GM21381 (cell line): ENCODE measurements around the gene NEK9.

Source experiments
- ATAC-seq: cut with Tn5 transposase; IDR thresholded peaks from one replicate; pipeline ENCODE4 v1.9.1; 2021; ENCODE audit warnings: mild to moderate bottlenecking, moderate library complexity; ENCODE audit not compliant: unreplicated experiment

Gene NEK9

DNA sequence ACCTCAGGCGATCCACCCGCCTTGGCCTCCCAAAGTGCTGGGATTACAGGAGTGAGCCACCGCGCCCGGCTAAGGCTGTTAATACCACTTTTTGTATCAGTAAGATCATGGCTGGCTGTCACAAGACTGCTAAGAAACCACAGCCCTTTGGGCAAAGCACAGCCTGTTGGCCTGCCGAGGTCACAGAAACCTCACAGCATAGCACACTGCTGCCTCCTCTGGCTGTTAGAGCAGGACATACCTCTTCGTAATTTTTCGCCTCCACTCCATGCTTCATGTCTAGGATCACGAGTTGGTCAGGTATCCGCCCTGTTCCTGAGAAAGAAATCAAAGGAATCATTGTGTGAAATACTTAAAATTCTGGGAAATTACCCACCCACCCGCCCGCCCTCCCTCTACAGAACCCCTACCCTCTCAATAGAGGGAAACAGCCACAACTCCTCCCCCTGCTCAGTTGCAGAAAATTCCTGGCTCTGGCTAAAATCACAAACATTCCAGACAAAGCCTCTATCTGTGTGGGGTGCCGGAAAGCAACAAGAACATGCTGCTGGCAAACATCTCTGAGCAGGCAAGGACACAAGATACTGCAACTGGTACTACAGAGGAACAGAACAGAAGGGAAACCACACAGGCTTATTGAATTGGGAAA lies 20.7 kb upstream of the NEK9 start:
- no peak for ATAC-seq

DNA sequence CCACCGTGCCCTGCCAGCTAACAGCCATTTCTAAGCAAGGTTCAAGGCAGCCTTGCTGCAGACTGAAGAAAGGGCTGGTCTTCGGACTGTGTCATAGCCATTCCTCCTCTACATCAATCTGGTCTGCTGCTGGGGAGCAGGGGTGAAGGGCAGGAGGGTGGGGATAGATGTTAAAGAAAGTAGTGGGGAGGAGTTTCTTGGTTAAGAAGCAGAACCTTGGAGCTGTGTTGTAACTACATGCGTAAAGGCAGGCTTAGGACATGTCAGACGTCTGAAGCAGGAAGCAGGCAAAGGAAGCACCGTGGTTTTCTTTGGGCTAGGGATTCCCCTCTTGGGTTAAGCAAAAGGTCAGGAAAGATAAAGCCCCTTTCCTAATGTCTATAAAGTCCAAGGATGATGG lies 18.1 kb upstream of the NEK9 start:
- ATAC-seq = no peak

DNA sequence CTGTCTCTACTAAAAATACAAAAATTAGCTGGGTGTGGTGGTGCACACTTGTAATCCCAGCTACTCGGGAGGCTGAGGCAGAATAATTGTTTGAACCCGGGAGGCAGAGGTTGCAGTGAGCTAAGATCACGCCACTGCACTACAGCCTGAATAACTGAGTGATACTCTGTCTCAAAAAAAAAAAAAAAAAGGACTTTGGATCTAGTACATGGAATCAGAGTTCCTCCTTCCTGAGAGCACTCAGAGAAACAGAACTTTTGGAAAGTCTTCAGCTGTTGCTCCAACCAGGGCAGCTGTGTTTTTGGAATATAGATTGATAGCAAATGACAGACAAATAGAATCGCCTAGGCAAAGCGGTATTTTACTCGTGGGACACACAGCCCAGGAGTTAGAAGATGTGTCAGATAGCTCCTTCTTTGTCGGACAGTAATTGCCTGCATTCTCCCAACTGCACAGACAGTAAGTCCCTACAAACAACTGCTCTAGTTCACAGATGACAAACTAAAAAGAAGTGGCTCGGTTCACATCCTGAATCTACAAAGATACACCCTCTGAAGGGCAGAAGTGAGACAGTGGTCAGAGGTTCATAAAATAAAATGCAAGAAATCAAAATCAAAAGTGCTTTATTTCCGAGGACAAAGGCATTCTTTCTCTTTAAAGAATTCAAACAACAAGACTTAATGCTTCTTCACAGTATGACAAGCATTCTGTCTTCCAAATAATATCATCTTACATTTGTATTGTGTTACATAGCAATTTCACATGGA lies 17.1 kb upstream of the NEK9 start:
- no peak for ATAC-seq

DNA sequence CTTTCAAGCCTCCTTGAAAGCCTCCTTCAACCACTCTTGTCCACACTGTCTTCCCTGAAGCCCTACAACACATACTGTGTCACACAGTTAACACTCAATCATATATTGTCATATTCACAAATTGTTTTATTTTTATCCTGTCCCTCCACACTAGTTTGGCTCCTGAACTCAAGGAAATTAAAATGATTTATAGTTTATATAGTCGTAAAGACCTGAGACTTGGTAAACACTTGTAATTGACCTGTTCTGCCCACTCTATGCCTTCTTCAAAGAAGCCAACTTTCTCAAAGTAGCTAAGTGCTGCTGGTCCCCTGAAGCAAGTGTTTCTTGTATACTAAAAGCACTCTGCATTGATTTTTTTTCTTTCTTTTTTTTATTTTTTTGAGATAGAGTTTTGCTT lies 15.6 kb upstream of the NEK9 start:
- ATAC-seq = no peak

DNA sequence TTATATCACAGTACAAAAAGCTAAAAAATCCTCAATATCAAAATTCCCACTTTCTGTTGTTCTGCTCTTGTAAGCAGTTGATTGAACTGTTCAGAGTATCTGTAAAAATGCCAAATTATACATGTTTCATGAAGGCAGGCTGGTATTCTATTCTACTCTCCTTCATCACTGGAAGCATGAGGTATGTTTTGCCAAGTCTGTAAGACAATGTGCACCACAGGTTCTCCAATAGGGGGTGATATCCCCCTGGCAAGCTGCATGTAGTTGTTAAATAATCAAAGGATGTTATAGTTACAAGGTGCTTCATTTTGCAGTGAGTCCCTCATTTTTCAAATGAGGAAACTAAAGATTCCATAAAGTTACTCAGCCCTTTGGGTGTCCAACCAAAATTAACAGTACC lies 15.1 kb upstream of the NEK9 start:
- no peak for ATAC-seq

DNA sequence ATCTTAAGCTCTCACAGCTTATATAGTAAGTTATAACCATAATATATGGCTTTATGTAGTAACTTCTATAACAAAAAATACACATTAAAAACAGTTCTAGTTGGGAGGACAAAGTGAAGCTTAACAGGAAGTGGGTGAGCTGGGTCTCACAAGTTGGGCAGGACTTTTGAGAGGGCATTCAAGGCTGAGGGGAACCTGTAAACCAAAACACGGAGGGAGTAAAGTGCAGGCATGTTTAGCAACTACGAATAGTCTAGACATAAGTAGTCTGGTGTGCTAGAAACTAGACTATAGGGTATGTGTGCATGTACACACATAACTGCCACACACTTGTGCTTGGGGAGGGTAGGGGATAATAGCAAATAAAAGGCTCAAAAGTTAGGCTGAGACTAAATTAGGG lies 14.2 kb upstream of the NEK9 start:
- no peak for ATAC-seq

DNA sequence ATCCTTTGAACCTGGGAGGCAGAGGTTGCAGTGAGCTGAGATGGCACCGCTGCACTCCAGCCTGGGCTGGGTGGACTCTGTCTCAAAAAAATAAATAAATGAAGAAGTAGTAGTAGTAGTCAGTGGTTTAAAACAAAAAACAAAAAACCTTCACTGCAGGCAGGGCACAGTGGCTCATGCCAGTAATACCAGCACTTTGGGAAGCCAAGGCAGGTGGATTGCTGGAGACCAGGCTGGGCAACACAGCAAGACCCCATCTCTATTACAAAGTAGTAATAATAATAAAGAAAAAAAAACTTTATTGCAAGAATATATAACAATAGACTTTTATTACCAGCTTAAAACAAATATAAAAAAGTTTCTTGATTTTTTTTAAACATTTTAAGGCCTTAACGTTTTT lies 13.8 kb upstream of the NEK9 start:
- ATAC-seq = no peak

DNA sequence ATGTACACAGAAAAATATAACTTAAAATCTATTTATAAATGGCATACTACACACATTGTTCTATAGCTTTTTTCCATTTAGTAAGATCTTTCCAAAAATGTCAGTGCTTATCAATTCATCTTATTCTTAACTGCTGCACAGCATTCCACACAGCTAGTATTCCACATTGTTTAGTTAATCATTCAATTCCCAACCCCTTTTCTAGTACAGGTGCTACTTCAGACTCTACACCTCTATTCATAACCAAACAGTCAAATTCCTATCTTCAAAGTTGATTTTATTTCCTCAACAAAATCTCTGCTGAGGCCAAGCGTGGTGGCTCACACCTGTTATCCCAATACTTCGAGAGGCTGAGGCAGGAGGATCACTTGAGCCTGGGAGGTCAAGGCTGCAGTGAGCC lies 12.3 kb upstream of the NEK9 start:
- ATAC-seq = no peak

DNA sequence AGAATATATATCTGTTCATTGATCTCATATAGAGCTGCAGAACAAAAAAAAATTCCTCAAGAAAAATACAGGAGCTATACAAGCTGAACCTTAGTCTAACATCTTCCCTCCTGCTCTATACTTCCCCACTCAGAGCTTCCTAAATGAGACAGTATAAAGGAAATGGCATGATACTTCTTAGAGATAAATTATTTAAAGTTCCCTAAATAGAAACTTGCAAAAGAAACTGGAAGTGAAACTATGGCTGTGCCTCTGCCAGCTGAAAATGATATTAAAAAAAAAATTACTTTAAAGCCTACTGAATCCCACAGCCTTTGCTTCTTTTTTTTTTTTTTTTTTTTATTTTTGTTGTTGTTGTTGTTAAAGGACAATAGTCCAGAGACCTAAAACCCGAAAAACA lies 11.6 kb upstream of the NEK9 start:
- ATAC-seq = no peak

DNA sequence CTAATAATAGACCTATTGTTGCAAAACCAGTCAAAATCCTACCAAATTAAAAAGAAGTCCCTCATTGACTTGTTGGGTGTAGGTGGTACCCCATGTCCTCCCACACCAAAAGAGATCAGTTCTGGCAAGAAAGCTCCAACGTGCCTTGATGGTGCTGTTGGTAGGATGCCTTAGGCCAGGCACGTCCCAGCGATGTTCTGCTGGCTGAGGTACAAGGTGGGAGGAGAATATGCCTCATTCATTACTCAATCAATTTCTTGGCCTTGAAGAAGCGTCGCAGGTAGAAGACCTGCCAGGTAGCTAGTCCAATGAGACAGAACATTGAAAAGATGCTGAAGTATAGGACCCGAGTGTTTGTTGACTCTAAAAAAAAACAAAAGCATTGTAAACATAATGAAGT lies 7.8 kb upstream of the NEK9 start:
- no peak for ATAC-seq

DNA sequence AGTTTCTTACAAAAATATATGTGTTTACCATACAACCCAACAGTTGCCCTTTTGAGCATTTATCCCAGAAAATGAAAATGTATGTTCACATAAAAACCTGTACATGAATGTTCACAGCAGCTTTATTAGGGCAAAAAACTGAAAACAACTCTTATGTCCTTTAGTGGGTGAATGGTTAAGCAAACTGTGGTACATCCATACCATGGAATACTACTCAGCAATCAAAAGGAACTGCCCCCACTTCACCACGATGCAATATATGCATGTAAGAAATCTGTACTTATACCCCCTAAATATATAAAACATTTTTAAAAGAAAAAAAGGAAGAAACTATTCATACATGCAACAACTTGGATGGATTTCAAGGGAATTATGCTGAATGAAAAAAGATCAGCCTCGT lies 6.7 kb upstream of the NEK9 start:
- ATAC-seq = no peak

DNA sequence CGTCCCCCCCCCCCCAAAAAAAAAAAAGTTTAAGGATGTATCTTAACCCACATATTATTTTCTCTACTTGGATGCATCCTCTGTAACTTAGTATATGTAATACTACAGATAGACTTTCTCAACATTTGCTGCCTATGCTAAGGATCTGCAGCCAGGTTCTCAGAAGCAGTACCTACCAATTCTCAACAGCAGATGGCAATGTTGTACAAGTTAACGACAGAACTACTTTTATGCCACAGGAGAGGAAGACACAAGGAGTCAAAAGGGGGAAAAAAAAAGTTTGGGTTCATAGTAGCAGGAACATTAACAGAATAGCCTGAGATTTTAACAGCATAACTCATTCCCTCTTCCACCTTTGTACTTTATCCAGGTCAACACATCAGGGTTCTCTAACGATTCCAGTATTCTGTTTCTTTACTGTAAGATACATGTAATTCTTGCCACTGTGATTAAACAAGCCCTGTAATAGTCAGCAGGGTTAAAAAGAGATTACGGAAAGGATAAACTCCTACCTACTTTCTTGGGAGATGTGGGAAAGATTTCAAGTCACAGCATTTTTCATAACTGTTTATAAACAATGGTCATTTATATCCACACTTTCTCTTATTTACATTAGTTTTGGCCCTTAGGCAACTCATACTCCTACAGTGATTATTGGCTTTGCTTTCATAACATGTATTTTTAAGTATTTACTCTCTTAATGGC lies 5.7 kb upstream of the NEK9 start:
- peak; percentile 51 for ATAC-seq

DNA sequence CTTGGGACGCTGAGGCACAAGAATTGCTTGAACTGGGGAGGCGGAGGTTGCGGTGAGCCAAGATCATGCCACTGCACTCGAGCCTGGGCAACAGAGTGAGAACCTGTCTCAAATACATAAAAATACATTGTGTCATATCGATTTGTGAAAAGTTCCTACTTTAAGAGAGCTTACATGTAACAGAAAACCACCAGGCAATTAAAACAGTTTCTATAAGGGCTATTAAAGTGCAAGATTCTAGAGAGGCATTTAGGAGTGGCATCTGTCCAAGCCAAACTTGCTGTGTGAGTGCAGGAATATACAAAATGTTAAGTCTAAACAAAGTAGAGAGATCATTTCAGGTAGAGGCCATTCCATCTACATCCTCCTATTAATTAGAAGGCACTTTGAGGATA lies 1.7 kb upstream of the NEK9 start:
- ATAC-seq = no peak

DNA sequence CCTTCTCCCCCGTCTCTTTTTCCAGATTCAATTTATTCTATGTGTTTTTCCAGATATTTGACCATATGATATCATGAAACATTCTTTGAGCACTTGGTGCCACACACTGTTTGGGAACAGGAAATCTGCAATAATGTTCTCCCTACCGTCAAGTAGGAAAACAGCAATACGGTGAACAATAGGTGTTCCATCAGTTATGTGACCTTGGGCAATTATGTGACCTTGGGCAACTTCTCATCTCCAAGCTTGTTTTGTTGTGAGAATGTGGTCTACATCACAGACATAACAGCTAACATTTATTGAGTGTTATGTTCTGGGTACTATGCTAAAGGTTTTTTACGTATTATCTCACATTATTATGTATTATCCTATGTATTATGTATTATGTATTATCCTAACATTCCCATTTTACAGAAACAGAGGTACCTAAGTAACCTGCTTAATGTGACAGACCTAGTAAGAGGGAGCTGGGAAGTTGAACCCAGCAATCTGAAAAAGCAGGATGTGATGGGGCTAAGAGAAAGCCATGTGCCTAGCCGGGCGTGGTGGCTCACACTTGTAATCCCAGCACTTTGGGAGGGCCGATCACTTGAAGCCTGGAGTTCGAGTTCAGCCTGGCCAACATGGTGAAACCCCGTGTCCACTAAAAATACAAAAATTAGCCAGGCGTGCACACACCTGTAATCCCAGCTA lies 1.2 kb upstream of the NEK9 start:
- no peak for ATAC-seq

DNA sequence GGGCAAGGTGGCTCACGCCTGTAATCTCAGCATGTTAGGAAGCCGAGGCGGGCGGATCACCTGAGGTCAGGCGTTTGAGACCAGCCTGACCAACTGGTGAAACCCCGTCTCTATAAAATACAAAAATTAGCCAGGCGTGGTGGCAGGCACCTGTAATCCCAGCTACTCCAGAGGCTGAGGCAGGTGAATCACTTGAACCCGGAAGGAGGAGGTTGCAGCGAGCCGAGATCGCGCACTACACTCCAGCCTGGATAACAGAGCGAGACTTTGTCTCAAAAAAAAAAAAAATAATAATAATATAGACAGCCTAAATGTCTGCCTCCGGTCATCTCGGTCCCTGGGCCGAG lies 599 bp upstream of the NEK9 start:
- peak; percentile 5 for ATAC-seq

DNA sequence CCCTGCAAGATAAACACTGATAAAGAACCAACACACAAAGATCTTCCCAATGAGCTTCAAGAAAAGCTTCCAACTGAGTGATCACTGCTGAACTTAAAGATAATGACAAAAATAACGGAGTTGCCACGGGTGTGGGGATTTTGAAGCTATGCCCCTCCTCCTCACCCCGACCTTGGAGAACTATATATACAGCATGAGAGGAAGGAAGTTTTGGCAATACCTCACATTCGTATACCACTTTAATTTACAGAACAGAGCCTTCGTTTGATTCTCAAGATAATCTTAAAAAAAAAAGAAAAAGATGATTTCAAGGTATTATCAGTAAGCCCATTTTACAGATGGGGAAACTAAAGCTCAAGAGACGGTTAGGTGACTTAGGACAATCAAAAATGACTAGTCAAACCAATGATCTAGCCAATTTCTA lies 715 bp downstream of the NEK9 start:
- ATAC-seq = no peak

DNA sequence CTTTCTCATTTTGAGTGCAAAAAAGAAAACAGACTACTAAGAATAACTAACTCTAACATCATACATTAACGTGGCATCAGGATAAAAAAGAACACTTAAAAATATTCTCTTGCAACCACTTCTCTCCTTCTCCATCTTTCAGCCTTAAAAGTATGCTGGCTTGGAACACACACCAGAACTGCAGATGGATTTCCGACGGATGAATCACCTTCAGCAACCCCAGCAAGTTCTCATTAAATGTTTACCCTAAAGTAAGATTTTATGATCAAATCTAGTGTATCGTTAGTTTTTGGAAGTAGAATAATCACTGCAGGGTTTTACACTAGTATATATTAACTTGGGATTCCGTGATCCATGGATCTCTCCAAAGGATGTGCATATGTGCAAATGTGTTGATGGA lies 1.2 kb downstream of the NEK9 start:
- no peak for ATAC-seq

DNA sequence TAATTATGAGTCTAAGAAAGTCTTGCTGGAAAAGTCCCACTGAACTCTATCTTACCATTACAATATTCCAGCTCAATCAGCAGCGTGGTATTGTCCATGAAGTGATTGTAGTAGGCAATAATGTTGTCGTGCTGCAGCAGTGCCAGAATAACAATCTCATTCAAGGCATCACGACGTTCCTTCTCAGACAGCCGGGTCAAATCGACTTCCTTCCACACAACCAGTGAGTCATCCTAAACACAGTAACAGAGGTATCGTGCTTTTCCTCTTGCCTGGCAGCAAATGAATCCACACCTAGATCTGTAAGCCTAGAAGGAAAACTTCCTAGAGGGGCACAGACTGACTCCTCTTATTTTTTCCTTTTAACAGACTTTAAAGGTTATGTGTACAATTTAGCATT lies 2.9 kb downstream of the NEK9 start:
- ATAC-seq = no peak

DNA sequence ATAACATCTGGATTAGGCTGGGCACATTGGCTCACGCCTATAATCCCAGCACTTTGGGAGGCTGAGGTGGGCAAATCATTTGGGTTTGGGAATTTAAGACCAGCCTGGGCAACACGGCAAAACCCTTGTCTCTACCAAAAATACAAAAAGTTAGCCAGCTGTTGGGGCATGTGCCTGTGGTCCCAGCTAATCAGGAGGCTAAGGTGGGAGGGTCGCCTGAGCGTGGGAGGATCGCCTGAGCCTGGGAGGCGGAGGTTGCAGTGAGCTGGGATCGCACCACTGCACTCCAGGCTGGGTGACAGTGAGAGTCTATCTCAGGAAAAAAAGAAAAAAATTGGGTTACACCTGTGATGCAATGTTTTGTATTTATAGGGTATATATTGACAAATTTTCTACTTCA lies 5.3 kb downstream of the NEK9 start:
- no peak for ATAC-seq

DNA sequence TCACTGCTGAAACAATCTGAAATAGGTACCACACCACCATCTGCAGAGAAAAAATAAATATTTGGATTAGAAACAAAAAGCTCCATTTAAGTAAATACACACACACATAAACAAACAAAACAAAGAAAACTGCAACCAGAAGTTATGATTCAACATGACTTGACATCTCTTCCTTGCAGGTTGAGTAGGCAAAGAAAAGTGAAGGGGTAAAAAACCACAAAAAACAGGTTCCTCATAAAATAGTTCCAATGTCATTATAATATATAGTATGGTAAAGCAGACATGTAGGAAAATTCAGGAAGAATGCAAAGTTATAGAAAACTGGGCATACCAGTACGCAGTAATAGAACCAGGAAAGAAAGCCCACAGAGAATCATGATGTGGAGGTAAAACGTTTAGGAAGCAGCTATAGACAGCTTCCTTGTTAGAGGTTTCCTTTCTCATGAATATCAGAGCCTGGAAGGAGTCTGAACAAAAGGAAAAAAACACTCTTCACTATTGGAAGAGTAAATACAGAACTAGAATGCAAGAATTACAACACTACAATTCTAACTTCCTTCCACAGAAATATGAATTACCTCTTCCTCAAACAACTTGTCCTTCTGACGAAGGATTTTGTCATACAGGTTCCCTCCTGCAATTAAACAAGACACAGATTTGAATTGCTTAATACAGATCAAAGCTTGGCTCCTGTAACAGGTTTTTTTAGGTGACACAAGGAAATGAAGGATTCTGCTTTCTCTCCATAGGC lies 6.1 kb downstream of the NEK9 start:
- no peak for ATAC-seq

DNA sequence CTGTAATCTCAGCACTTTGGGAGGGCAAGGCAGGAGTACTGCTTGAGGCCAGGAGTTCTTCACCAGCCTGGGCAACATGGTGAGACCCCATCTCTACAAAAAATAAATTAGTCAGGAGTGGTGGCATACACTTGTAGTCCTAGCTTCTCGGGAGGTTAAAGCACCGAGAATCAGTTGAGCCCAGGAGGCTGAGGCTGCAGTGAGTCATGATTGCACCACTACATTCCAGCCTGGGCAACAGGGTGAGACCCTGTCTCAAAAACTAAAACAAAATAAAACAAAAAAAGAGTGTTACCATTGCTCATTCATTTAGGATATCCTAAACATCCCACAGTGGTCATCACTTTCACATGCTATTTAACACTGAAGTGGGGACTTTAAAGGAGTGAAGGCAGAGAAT lies 7.8 kb downstream of the NEK9 start:
- no peak for ATAC-seq
